Chondrocyte (in vitro differentiated cells): ENCODE data around the gene RELCH. TPM values are rescaled to one million over a fixed set of nuclear protein-coding genes. Genes with fewer than 3 reads are reported as not detected.

Source experiments
- DNase-seq: peaks from one replicate; pipeline ENCODE4 v3.0.0; 2021; ENCODE audit warnings: mixed read lengths, low spot score
- H3K27ac Mint-ChIP-seq: one replicate; pipeline ENCODE4 v1.8.0; 2021; ENCODE audit warnings: mild to moderate bottlenecking, moderate library complexity, mixed read lengths; ENCODE audit not compliant: unreplicated experiment
- H3K27me3 Mint-ChIP-seq: 2 replicates; pipeline ENCODE4 v1.8.0; 2021; ENCODE audit warnings: low read depth, mixed read lengths
- H3K36me3 Mint-ChIP-seq: 2 replicates; pipeline ENCODE4 v1.8.0; 2021; ENCODE audit warnings: low read depth, mixed read lengths
- H3K4me1 Mint-ChIP-seq: 2 replicates; pipeline ENCODE4 v1.8.0; 2021; ENCODE audit warnings: low read depth, mild to moderate bottlenecking, mixed read lengths
- H3K4me3 Mint-ChIP-seq: one replicate; pipeline ENCODE4 v1.8.0; 2021; ENCODE audit warnings: mild to moderate bottlenecking, moderate library complexity, mixed read lengths; ENCODE audit not compliant: unreplicated experiment
- H3K9me3 Mint-ChIP-seq: 2 replicates; pipeline ENCODE4 v1.8.0; 2021; ENCODE audit warnings: low read depth, mixed read lengths
- long read RNA-seq: library from polyadenylated mRNA; stranded (forward); transcript quantifications from one replicate; pipeline ENCODE4 v2.0.0, GENCODE V29; 2021
- total RNA-seq: library from RNA; stranded (reverse); gene quantifications from 3 replicates; pipeline ENCODE4 v1.2.1, GENCODE V29; 2021
- TF ChIP-seq, protein P1 (sequence below): fragments of 200-600 bp; sonication (generic); IDR thresholded peaks from 2 replicates; pipeline ENCODE4 v1.5.0; 2021; ENCODE audit warnings: antibody characterized with exemption, mild to moderate bottlenecking, moderate library complexity

The RELCH gene, protein sequence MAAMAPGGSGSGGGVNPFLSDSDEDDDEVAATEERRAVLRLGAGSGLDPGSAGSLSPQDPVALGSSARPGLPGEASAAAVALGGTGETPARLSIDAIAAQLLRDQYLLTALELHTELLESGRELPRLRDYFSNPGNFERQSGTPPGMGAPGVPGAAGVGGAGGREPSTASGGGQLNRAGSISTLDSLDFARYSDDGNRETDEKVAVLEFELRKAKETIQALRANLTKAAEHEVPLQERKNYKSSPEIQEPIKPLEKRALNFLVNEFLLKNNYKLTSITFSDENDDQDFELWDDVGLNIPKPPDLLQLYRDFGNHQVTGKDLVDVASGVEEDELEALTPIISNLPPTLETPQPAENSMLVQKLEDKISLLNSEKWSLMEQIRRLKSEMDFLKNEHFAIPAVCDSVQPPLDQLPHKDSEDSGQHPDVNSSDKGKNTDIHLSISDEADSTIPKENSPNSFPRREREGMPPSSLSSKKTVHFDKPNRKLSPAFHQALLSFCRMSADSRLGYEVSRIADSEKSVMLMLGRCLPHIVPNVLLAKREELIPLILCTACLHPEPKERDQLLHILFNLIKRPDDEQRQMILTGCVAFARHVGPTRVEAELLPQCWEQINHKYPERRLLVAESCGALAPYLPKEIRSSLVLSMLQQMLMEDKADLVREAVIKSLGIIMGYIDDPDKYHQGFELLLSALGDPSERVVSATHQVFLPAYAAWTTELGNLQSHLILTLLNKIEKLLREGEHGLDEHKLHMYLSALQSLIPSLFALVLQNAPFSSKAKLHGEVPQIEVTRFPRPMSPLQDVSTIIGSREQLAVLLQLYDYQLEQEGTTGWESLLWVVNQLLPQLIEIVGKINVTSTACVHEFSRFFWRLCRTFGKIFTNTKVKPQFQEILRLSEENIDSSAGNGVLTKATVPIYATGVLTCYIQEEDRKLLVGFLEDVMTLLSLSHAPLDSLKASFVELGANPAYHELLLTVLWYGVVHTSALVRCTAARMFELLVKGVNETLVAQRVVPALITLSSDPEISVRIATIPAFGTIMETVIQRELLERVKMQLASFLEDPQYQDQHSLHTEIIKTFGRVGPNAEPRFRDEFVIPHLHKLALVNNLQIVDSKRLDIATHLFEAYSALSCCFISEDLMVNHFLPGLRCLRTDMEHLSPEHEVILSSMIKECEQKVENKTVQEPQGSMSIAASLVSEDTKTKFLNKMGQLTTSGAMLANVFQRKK
- 15.2 to 22.6 TPM (median 16.2 TPM) in 3 replicates for total RNA-seq
- long read RNA-seq, full-length matches to known transcripts = 15 of 19 reads
- long read RNA-seq, partial matches to known transcripts = 0 of 19 reads
- long read RNA-seq, other reads (novel, unspliced or antisense) = 4 of 19 reads

- H3K4me3 Mint-ChIP-seq = peak within 1 kb of the TSS; percentile 99
- H3K27me3 Mint-ChIP-seq = no peaks in the 10 kb centered on the region
- H3K9me3 Mint-ChIP-seq = peaks cover 1% of the 10 kb centered on the region
- peak; percentile 96 for DNase-seq
- peaks cover 43% of the 10 kb centered on the region for H3K4me1 Mint-ChIP-seq
- TF ChIP-seq, protein P1, sequence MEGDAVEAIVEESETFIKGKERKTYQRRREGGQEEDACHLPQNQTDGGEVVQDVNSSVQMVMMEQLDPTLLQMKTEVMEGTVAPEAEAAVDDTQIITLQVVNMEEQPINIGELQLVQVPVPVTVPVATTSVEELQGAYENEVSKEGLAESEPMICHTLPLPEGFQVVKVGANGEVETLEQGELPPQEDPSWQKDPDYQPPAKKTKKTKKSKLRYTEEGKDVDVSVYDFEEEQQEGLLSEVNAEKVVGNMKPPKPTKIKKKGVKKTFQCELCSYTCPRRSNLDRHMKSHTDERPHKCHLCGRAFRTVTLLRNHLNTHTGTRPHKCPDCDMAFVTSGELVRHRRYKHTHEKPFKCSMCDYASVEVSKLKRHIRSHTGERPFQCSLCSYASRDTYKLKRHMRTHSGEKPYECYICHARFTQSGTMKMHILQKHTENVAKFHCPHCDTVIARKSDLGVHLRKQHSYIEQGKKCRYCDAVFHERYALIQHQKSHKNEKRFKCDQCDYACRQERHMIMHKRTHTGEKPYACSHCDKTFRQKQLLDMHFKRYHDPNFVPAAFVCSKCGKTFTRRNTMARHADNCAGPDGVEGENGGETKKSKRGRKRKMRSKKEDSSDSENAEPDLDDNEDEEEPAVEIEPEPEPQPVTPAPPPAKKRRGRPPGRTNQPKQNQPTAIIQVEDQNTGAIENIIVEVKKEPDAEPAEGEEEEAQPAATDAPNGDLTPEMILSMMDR = no peak
- H3K36me3 Mint-ChIP-seq = no peaks in the 10 kb centered on the region
- peak within 1 kb of the TSS; percentile 98 for H3K27ac Mint-ChIP-seq
Observed at GRCh38 chr18:62186774-62187542, at the start of gene RELCH, which contains the start of gene PIGN. RELCH (plus strand) TSS chr18:62187255; CDS start chr18:62187506, 251 bp downstream. PIGN (minus strand) TSS chr18:62187056; CDS start chr18:62161353, 25,703 bp downstream.

GRCh38 chr18:62138461-62139235 is 48.4 kb upstream of the RELCH start:
- DNase-seq = no peak
- TF ChIP-seq, protein P1 = no peak
- H3K36me3 Mint-ChIP-seq = peaks cover 11% of the 10 kb centered on the region
- no peaks in the 10 kb centered on the region for H3K9me3 Mint-ChIP-seq
- no peaks in the 10 kb centered on the region for H3K27me3 Mint-ChIP-seq
- H3K4me3 Mint-ChIP-seq = no peak overlapping the region
- no peak overlapping the region for H3K27ac Mint-ChIP-seq
- peaks cover 4% of the 10 kb centered on the region for H3K4me1 Mint-ChIP-seq

DNA sequence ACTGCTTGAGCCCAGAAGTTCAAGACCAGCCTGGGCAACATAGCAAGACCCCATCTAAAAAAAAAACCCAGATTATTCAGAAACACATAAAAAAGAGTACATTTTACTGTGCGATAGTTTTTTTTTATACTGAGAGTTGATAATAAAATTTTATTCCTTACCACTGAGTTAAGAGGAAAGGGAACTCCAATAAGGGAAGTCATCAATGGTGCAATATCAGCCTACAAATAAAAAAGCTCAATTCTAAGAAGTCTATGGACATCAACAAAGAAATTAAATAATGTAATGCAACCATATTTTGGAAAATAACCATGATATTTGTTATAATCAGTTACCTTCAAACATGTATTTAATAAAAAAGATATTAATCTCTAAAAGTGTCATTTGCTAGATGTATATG is 46.8 kb upstream of the RELCH start:
- Mint-ChIP-seq H3K4me1 (no peaks in the 10 kb centered on the region), H3K4me3 (no peak overlapping the region), H3K36me3 (peaks cover 12% of the 10 kb centered on the region), H3K27me3 (no peaks in the 10 kb centered on the region), H3K9me3 (no peaks in the 10 kb centered on the region), H3K27ac (no peak overlapping the region)
- DNase-seq = no peak
- TF ChIP-seq, protein P1 = no peak

DNA sequence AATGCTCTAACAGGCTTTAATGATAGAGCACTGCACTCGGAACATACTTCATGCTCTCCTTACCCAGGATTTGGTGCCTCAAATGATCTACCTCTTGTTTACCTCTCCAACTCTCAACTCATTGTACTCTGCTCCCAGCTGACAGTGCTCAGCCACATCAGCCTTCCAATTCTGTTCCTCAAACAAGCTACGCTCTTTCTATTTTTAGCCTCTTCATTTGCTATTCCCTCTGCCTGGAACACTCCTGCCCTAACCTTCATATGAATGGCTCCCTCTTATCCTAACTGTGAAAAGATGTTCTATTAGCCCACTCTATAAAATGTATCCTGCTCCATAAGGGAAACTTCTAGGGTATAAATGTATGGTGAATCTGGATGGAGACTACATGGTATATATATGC is 42.7 kb upstream of the RELCH start:
- DNase-seq = no peak
- no peak overlapping the region for H3K27ac Mint-ChIP-seq
- H3K27me3 Mint-ChIP-seq = no peaks in the 10 kb centered on the region
- H3K4me1 Mint-ChIP-seq = no peaks in the 10 kb centered on the region
- H3K36me3 Mint-ChIP-seq = peaks cover 5% of the 10 kb centered on the region
- TF ChIP-seq, protein P1 = no peak
- no peak overlapping the region for H3K4me3 Mint-ChIP-seq
- H3K9me3 Mint-ChIP-seq = no peaks in the 10 kb centered on the region
